Fibroblast of pulmonary artery (primary cell): ENCODE results near the gene MEGF11.

ENCODE experiments used
- DNase-seq: peaks from one replicate; pipeline ENCODE4 v3.0.0-alpha.2; 2010; ENCODE audit warnings: low read depth
- H3K4me3 ChIP-seq: replicated peaks from 2 replicates; pipeline ENCODE4 v1.5.1; 2011; ENCODE audit warnings: low read depth, mild to moderate bottlenecking, control low read depth, low read length, moderate library complexity
- CTCF ChIP-seq: IDR thresholded peaks from 2 replicates; pipeline ENCODE4 v1.5.1; 2011; ENCODE audit warnings: mild to moderate bottlenecking, control low read depth, low read length, inconsistent platforms; ENCODE audit errors: missing control alignments

The MEGF11 gene

DNA sequence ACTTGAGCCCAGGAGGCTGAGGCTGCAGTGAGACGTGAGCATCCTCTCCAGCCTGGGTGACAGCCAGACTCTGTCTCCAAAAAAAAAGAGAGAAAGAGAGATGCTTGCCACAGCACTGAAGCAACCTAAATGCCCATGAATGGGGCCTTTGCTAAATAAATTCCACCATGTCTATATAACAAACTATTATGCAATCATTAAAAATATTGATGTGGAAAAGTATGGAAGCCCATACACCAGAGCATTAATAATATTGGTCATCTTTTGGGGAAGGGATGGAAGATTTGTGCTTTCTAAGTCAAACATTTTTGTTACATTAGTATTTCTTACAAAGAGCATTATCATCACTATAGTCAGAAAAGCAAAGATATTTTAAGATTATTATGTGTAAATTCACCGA, 116.6 kb downstream of the MEGF11 start:
- DNase-seq, result no peak
- no peak for TF ChIP-seq CTCF
- no peak overlapping the region for H3K4me3 ChIP-seq

GRCh38 chr15:66135664-66136063, 117.9 kb downstream of the MEGF11 start:
- no peak for DNase-seq
- no peak for TF ChIP-seq CTCF
- H3K4me3 ChIP-seq, result no peak overlapping the region

- H3K4me3 ChIP-seq, result no peak overlapping the region
- DNase-seq, result no peak
- TF ChIP-seq CTCF, result no peak
Measured at GRCh38 chr15:66134284-66134683, 119.3 kb downstream of the MEGF11 start.

DNA sequence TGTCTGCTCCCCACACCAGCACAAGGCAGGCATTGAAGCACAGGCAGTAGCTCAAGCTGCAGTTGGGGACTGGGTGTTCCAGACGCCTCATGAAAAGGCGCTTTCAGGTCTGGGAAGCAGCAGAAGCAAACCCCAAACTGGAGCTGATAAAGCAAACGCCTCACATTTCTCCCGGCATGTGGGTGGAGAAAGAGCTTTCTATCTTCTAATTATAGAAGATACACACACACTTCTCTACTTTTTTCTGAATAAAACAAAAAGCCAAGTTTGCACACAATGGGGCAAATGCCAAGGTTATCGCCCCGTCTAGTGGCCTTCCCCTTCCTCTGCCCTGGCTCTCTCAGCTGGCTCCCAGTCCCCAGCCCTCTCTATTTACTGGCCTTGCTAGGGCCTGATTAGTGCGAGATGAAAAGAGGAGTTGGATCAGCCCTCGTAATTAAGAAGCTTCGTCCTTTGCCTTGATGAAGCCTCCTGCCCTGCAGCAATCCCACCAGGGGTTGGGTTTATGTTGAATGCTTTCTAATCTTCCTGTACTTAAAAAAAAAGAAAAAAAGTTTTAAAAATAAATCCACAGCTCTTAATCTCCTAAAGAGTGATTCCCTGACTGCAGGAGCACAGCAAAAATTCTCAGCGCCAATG, 120.2 kb downstream of the MEGF11 start:
- DNase-seq, result no peak
- no peak for TF ChIP-seq CTCF
- H3K4me3 ChIP-seq, result no peak overlapping the region

DNA sequence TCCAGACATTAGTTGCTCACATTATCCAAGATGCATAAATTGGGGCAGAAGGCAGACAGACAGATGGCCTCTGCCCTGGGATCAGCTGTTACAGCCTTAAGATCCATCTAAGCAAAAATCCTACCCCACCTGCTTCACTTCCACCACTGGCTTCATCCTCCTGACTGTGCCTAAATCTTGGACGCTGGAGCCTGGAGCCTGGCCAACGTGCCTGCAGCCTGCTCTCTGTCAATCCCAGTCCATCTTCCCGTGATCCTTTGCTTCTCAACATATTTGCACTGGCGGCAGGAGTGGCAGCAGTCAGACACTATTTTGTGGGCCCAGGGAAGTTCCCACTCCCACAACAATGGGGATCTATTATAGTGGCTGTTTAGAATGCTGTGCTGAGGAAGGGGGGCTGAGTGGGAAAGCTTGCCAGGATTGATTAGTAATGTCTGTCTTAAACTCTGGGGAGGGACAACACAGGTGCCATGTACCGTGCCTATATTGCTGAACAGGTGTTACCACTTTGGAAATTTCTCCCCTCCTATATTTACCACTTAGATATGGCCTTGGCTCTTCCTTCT, 121.2 kb downstream of the MEGF11 start:
- DNase-seq, result no peak
- no peak overlapping the region for H3K4me3 ChIP-seq
- no peak for TF ChIP-seq CTCF

DNA sequence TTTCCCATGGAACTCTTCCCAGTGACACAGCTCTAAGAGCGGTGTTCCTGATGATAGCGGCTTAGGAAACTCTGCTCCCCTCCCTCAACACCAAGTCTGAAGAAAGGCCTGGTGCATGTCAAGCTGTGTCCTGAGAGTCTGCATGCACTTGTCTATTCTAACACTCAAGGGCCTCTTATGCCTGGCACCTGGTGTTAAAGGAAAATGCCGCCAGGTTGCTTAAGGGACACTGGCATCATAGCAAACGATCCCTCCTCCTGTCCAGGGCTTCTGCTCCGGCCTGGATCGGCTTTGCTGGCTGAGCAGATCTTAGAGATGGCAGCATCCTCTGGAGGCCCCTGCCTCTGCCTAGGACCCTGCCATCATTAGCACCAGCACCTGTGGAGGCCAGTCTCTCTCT, 121.7 kb downstream of the MEGF11 start:
- no peak overlapping the region for H3K4me3 ChIP-seq
- no peak for DNase-seq
- no peak for TF ChIP-seq CTCF

DNA sequence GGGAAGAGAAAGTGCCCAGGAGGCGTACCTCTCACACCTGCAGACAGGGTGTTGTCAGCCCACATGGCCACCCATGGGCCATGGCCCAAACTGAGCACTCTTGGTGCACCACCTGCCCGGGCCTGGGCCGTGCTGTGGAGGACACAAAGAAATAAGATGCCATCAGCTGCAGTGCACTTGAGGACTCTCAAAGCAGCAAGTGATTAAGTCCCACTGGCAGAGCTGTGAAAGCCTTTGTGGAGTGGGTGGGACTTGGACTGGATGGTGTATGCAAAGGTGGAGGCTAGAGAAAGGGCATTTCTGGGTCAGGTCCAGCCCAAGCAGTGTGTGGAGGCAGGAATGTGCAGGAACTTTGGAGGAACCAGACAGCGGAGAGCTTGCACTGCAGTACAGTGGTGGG, 122.3 kb downstream of the MEGF11 start:
- DNase-seq, result no peak
- TF ChIP-seq CTCF, result no peak
- H3K4me3 ChIP-seq, result no peak overlapping the region
